ENCODE data around the gene ICAM3.

Gene ICAM3

DNA sequence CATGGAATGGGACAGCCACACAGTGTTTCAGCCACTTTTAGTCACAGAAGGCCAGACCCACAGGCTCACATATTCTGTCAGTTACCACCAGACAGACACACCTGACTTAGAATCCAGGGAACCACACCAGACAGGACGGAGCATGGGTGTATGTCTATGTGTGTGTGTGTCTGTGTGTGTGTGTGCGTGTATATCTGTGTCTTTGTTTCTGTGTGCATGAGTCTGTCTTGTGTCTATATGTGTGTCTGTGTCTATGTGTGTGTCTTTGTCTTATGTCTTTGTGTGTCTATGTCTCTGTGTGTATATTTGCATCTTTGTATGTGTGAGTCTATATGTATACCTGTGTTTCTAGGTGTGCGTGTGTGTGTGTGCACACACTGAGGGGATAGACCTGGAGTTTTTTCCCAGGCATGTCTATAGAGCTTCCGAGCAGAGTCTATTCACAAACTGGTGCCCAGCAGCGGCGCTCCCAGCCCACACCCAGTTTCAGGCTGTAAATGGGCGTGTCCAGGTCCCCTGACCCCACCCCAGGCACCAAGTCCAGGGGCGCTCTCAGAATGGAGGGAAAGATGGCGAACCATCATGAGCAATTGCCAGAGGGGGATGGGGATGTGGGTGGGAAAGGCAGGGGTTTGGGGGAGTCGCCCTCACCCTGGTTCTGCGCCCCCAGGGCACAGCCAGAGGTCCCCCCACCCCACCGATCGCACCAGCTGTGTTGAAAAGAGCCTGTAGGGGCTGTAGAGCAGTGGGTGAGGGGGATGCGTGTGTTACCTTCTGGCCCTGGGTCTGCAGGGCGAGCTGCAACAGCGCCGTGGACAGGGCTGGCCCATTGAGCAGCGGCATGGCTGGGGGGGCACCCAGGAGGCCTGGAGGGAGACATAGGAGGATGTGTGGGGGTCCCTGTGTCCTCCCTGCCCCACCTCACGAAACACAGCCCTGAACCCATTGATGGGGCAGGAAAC lies 17.3 kb downstream of the ICAM3 start:
- Histone ChIP-seq H3K9me3 (ENCODE audit: insufficient read depth, low read length, severe bottlenecking) (no peaks in the 10 kb centered on the region), H3K4me2 (ENCODE audit: insufficient read depth, low read length) (no peak overlapping the region), H3K79me2 (ENCODE audit: insufficient read depth, low read length) (peaks cover 10% of the 10 kb centered on the region; the same call in 1 of the 2 replicates), H3K4me1 (ENCODE audit: insufficient read depth, low read length) (no peaks in the 10 kb centered on the region), H3K4me3 (ENCODE audit: low read depth in 1 of 2, low read length in 2 of 2) (no peak overlapping the region), H3K9ac (ENCODE audit: low read depth, low read length) (no peak overlapping the region), H3K36me3 (ENCODE audit: insufficient read depth, low read length) (peaks cover 92% of the 10 kb centered on the region), H2AFZ (ENCODE audit: low read depth, low read length) (no peak overlapping the region), H3K27ac (ENCODE audit: low read length) (no peak overlapping the region), H4K20me1 (ENCODE audit: insufficient read depth, low read length) (peaks cover 19% of the 10 kb centered on the region), H3K27me3 (ENCODE audit: insufficient read depth, low read length, poor library complexity) (no peaks in the 10 kb centered on the region)
- ATAC-seq (ENCODE audit: insufficient read depth, low read depth) (no peak), DNase-seq (no peak)
- TF ChIP-seq, protein P1, sequence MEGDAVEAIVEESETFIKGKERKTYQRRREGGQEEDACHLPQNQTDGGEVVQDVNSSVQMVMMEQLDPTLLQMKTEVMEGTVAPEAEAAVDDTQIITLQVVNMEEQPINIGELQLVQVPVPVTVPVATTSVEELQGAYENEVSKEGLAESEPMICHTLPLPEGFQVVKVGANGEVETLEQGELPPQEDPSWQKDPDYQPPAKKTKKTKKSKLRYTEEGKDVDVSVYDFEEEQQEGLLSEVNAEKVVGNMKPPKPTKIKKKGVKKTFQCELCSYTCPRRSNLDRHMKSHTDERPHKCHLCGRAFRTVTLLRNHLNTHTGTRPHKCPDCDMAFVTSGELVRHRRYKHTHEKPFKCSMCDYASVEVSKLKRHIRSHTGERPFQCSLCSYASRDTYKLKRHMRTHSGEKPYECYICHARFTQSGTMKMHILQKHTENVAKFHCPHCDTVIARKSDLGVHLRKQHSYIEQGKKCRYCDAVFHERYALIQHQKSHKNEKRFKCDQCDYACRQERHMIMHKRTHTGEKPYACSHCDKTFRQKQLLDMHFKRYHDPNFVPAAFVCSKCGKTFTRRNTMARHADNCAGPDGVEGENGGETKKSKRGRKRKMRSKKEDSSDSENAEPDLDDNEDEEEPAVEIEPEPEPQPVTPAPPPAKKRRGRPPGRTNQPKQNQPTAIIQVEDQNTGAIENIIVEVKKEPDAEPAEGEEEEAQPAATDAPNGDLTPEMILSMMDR (IDR thresholded peaks at IDR 0.05; ENCODE audit: borderline replicate concordance, extremely low read depth, low read length, poor library complexity, severe bottlenecking), result no peak
- TF ChIP-seq EZH2 (IDR thresholded peaks at IDR 0.05; ENCODE audit: borderline replicate concordance, low read depth, low read length, severe bottlenecking), result no peak

DNA sequence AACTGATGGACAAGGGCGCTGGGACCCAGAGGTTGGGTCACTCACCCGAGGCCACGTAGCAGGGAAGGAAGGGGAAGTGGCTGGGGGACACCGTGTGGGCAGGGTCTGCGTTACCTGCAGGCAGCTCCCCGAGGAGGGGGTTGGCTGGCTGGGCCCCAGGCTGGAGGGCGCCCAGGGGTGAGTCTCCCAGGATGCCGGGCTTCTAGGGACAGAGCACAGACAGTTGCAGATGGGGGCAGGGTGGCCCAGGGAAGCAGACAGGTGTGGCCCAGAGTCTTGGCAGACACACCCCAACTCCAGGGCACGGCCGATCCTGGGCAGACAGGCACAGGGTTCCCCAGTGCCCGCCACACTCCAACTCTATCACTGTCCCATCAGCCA lies 18.0 kb downstream of the ICAM3 start:
- no peak for DNase-seq
- H2AFZ ChIP-seq (ENCODE audit: low read depth, low read length), result no peak overlapping the region
- H3K27ac ChIP-seq (ENCODE audit: low read length), result no peak overlapping the region
- no peaks in the 10 kb centered on the region for H3K27me3 ChIP-seq (ENCODE audit: insufficient read depth, low read length, poor library complexity)
- no peak overlapping the region for H3K4me3 ChIP-seq (ENCODE audit: low read depth in 1 of 2, low read length in 2 of 2)
- no peaks in the 10 kb centered on the region for H3K9me3 ChIP-seq (ENCODE audit: insufficient read depth, low read length, severe bottlenecking)
- no peak overlapping the region for H3K4me2 ChIP-seq (ENCODE audit: insufficient read depth, low read length)
- H3K4me1 ChIP-seq (ENCODE audit: insufficient read depth, low read length), result peaks cover 2% of the 10 kb centered on the region; the same call in 1 of the 2 replicates
- H4K20me1 ChIP-seq (ENCODE audit: insufficient read depth, low read length), result peaks cover 15% of the 10 kb centered on the region
- ATAC-seq (ENCODE audit: insufficient read depth, low read depth), result 0 out of 3 replicates have a peak, but pooled peaks have one; percentile 3
- peaks cover 90% of the 10 kb centered on the region for H3K36me3 ChIP-seq (ENCODE audit: insufficient read depth, low read length)
- TF ChIP-seq, protein P1 (IDR thresholded peaks at IDR 0.05; ENCODE audit: borderline replicate concordance, extremely low read depth, low read length, poor library complexity, severe bottlenecking), result no peak
- TF ChIP-seq EZH2 (IDR thresholded peaks at IDR 0.05; ENCODE audit: borderline replicate concordance, low read depth, low read length, severe bottlenecking), result no peak
- no peak overlapping the region for H3K9ac ChIP-seq (ENCODE audit: low read depth, low read length)
- peaks cover 8% of the 10 kb centered on the region; the same call in 1 of the 2 replicates for H3K79me2 ChIP-seq (ENCODE audit: insufficient read depth, low read length)

DNA sequence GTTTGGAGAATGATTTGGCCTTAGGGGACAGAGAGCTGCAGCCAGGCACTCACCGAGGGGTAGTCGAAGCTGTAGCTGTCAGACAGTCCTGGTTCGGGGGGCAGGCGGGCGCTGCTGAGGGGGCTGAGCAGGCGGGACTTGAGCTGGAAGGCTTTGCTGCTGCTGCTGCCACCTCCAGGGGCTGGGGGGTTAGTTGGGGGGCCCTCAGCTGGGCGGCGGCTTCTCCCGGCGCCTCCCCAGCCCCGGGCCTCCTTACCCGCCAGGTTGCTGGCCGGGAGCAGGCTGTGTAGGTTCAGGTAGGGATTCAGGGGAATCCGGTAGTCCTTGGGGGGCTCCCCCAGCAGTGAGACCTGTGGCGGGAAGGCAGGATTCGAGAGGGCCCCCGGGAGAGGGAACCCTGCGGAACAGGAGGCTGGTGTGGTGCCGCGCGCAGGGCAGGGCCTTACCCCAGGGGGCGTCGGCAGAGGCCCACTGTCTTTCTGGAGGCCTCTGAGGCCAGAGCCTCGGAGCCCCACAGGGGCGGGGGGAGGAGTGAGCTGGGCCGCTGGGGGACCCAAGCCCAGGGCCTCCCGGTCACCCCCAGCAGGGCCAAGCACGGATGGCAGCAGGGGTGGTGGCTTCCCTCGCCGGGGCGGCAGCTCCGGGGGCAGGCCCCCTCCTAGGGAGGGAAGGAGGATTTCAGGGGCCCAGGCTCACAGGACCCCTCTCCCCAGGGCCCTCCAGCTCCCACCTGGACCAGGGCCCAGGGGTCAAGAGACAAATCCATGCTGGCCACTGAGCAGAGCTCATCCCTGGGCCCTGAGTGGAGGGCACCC lies 18.6 kb downstream of the ICAM3 start:
- H4K20me1 ChIP-seq (ENCODE audit: insufficient read depth, low read length), result peaks cover 15% of the 10 kb centered on the region

More for the DNA sequence above, 18.6 kb downstream of the ICAM3 start:
- peaks cover 87% of the 10 kb centered on the region for H3K36me3 ChIP-seq (ENCODE audit: insufficient read depth, low read length)
- H3K79me2 ChIP-seq (ENCODE audit: insufficient read depth, low read length), result peaks cover 6% of the 10 kb centered on the region; the same call in 1 of the 2 replicates
- ATAC-seq (ENCODE audit: insufficient read depth, low read depth) (no peak), DNase-seq (no peak)
- TF ChIP-seq EZH2 (IDR thresholded peaks at IDR 0.05; ENCODE audit: borderline replicate concordance, low read depth, low read length, severe bottlenecking), result no peak
- TF ChIP-seq, protein P1 (IDR thresholded peaks at IDR 0.05; ENCODE audit: borderline replicate concordance, extremely low read depth, low read length, poor library complexity, severe bottlenecking), result no peak
- no peak overlapping the region for H3K4me3 ChIP-seq (ENCODE audit: low read depth in 1 of 2, low read length in 2 of 2)
- H3K9me3 ChIP-seq (ENCODE audit: insufficient read depth, low read length, severe bottlenecking), result no peaks in the 10 kb centered on the region
- no peak overlapping the region for H3K9ac ChIP-seq (ENCODE audit: low read depth, low read length)
- no peak overlapping the region for H3K4me2 ChIP-seq (ENCODE audit: insufficient read depth, low read length)
- peaks cover 8% of the 10 kb centered on the region for H3K4me1 ChIP-seq (ENCODE audit: insufficient read depth, low read length)
- H3K27me3 ChIP-seq (ENCODE audit: insufficient read depth, low read length, poor library complexity), result no peaks in the 10 kb centered on the region
- H3K27ac ChIP-seq (ENCODE audit: low read length), result no peak overlapping the region
- no peak overlapping the region for H2AFZ ChIP-seq (ENCODE audit: low read depth, low read length)

Data from DND-41 (cell line).